Measurements from ENCODE around the gene VWA3A.
"Not testable (repeated sequence)": the region's sequence is repeated elsewhere in the genome, so short reads cannot be mapped to it uniquely, and the experiment has no call there.

The VWA3A gene

DNA sequence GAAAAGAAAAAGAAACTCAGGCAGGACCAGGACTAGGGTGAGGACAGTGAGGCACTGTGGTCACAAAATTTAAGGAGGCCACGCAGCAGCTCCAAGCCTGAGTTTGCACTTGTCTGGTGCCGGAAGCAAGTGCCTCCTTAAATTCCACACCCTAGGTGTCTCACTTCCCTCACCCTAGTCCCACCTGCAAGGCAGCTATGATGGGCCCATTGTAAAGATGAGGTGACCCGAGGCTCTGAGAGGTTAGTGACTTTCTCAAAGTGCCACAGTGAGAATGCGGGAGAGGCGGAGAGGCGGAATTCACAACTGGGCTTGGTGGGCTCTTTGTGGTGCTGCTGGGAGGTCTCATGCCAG is 92.3 kb downstream of the VWA3A start:
- no peak for DNase-seq

DNA sequence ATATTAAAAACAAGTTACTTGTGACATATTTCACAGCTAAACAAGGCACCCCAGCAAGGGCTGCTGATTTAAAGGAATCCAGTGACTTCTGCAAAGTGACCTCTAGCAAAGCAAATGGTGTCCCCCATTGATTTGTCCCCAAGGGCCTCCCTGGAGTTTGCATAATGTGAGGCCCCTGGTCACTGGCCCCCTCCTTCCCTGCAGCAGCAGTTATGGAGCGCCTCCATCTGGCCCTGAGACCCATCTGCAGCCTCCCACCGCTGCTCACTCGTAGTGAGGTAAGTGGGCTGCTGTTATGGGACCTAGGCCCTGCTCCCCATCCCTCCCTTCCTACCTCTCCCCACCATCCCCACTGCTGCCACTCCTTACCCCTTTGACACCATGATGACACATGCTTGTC is 94.2 kb downstream of the VWA3A start:
- no peak for DNase-seq

DNA sequence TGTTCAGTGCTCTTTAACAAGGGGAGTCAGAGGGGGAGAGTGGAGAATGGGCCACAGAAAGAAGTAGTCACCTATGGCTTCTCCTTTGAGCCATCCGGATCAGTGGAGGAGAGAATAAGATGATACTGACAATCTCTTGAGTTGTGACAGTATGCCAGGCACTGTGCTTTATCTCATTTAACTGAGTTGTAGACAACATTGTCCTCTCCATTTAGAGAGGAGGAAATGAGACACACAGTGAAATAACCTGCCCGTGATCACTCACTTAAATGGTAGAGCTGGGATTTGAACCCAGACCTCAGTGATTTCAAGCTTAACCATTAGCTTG is 95.9 kb downstream of the VWA3A start:
- DNase-seq: no peak

DNA sequence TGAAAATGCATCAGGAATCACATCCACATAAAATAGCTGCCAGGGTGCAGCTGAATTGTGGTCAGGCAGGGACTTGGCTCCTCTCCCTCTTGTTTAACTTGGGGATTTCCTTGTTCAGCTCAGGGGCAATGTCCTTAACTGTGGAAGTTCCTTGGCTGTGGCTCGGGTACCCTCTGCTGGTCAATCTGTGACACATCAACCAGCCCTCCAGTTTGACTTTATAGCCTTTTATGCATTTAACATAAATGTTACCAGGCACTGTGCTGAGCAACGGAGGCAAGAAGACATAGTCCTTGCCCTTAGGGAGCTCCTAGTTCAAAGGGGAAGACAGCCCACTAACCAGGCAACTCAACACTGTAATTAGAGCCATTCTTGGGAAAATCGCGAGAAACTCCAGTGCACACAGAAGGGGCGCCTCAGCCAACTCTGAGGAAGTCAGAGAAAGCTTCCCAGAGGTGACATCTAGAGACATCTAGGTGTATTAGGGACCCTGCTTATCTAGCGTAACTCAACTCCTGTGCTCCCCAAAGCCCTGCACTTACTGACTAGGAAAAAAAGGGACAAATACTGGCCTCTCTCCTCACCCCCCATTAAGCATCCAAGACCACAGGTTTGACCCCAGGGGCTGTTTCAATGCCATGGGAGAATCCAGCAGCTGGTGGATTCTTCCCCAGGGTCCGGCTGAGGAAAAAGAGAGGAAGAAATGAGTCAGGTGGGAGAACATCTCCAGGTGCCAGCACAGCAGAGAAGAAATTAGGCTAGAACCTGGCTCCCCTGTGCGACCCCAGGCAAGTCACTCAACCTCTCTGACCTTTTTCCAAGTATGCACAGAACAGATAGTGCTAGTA is 96.5 kb downstream of the VWA3A start:
- DNase-seq: peak; percentile 58

DNA sequence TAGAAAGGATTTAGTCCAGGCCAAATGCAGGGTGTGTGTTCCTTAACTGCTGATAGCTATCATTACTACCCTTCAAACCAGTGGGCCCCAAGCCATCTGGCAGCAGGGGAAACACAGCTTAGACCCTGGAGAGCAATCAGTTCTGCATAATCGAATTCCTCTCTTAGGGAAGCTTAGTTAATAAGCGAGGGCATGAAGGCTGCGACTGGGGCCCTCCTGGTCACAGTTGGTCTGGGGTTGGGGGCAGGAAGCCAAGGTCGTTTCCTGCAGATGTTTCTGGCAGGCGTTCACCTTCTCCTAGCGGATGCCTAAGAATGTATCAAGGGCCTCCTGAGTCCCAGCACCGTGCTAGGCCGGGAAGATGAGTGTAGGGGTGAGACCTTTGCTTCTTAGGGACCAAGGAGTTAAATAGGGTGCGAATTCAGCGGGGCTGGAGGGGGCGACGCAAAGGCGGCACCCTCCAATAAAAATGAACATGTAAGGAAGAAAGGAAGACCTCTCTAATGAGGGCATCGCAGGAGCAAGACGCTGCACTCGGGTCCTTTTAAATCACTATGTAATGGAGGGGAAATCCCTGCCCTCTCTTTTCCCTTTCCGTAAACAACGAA is 97.2 kb downstream of the VWA3A start:
- no peak for DNase-seq

DNA sequence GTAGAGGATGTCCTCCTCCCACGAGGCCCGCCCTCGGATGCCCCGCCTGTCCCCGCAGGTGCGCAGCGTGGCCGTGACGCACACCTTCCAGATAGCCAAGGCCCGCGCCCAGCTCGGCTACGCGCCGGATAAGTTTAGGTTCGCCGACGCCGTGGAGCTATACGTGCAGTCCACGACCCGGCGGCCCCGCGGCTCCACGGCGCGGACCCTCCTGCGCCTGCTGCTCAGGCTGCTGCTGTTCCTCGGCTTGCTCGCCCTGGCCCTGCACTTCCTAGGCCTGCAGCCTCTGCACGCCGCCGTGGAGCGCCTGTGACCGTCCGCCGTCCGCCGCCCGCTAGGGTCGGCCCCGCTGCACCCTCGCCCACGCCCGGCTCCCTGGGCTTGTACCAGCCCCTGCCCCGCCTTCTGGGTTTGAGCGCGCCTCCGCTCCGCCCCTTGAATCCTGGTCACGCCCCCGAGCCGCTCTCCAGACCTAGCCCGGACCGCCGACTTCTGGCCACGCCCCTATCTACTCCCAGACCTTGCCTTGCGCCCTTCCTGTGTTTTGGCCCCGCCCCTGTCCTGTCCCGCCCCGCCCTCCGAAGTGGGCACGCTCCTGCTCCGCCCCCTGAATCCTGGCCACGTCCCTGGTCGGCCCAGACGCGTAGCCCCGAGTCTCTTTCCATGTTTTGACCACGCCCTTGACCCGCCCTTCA is 97.9 kb downstream of the VWA3A start:
- peak; percentile 98 for DNase-seq

DNA sequence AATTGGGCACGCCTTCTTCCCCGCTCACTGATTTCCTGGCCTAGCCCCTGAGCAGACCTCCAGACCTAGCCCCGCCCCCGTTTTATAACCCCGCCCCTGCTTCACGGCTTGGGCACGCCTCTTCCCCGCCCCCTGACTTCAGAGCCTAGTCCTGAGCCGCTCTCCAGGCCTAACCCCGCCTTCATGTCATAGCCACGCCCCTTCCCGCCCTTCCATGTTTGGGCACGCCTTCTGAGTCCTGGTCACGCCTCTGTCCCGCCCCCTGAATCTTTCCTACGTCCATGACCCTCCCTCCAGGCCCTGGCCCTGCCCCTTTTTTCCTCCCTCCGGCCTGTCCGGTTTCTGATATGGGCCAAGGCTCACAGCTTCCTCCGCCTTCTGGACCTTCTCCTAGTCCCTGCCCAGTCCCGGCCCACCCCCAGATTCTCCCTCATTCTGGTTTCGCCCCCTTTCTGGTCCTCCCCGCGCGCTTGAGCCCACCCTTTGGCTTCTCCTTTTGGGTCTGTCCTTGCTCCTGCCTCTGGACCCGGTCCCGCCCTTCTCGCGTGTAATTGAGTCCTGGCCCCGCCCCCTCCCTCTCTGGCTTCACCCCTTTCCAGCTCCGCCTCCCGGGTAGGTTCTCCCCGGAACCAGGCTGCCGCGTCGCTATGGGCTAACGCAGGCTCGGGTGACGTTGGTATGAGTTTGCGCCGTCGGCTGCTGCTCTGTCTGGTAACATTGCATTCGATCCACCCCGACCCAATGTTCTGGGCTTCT is 98.6 kb downstream of the VWA3A start:
- DNase-seq: peak; percentile 99

DNA sequence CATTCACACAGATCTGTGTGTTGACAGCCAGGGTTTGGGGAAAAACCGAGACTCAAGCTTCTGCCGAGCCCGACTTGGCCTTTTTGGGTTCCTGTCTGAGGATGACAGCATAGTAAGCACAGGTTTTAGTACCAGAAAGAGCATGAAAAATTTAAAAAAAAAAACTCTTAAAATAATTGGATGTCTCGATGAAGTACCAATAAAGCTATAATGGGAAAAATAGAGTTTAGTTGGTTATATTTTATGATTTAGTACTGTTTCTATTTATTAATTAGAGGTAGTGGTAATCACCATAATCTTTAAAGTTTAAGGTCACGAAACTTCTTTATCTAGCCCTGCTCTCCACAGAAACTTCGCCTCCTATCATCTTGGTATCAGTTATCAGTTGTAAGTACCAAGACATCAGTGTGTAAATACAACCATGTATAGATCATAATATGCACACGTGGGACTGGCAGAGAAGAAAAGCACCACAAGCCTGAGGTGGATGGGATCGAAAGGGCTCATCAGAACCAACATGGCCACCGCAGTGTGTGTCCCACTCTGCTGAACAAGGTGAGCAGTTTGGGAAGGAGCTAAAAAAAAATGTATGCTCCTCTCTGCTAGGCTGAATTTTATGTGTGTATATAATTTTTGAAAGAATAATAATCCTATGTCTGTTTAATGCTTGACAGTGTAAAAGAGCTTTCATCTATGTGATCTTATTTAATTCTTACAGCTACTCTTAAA is 99.4 kb downstream of the VWA3A start:
- peak; percentile 19 for DNase-seq

DNA sequence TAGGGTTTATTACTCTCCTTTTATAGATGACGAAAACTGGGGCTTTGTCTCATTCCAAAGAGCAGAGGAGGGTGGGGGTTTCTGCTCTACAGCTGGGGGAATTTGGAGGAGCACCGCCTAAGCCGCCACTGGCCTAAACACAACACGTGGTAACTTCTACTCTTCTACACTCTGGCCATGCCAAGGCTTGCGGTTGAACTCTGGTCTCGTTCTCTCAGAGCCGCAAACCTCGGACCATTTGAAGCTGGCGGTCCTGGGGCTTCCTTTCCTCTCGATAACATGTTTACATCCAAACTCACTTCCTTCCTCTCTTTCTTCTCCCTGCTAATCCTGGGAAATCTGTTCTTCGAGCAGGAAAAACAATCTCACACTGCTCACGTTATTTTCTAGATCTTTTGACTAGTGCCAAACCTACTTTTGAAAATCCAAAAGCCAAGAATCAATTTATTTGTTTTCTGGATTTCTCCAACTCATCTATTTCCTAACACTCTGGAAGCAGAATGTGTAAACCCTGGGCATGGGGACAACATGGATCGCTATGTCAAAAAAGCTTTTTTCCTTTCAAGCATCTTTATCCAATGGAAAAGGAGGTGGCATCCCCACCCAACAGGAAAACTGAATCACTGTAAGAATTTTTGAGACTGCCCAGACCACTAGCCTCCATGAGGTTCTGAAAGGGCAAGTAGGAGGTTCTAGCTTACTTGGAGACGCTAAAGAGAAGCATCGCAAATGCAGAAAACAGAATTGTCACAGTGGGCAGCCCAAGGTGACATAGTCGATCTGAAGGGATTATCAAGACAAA is 100.1 kb downstream of the VWA3A start:
- DNase-seq: peak; percentile 75

DNA sequence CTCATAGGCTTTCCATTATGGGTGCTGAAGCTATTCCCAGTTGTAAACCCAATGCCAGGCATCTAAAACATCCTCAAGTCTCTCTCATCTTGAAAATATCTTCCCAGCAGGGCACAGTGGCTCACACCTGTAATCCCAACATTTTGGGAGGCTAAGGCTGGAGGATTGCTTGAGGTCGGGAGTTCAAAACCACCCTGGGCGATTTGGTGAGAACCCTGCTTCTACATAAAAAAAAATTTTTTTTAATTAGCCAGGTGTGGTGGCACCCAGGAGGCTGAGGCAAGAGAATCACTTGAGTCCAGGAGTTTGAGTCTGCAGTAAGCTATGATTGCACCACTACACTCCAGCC is 100.7 kb downstream of the VWA3A start:
- no peak for DNase-seq

DNA sequence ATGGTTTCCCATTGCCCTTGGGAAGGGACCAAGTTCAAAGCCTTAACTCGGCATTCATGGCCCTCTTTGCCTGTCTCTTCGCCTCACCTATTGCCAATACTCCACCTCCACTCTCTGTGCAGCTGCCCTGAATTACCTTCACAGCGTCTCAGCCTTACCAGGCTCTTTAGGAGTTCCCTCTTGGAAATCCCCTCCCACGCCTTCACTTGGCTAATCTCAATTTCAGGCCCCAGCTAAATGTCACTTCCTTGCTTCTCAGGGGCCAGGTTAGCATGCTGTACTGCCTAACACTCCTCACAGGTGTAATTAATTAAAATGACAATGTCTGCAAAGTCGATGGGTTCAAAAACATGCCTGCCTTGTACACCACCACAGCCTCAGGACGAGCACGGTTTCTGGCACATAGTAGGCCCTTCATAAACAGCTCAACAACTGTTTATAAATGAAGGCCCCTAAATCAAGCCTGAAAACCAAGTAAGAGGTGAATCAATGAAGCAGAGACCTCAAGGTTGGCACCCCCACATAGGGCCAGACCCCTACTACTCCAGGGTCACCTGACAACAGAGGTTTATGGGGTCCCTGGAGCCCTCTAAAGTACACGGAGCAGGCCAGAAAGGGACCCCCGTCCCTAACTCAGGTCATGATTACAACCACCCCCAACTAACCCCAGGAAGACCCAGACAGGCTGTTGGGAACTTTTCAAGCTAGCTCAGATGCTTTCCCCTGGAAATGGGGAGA is 102.5 kb downstream of the VWA3A start:
- DNase-seq: no peak

DNA sequence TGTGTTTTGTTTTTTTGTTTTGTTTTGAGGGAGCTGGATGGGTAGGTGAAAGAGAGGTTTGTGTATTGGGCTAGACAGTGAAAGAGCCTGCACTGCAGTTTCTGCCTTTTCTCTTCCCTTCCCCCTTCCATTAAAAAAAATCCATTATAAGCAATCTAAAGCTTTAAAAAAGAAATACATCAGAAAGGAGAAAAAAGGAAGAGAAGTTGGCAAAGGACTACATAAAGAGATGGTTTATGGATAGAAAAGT is 103.0 kb downstream of the VWA3A start:
- no peak for DNase-seq

DNA sequence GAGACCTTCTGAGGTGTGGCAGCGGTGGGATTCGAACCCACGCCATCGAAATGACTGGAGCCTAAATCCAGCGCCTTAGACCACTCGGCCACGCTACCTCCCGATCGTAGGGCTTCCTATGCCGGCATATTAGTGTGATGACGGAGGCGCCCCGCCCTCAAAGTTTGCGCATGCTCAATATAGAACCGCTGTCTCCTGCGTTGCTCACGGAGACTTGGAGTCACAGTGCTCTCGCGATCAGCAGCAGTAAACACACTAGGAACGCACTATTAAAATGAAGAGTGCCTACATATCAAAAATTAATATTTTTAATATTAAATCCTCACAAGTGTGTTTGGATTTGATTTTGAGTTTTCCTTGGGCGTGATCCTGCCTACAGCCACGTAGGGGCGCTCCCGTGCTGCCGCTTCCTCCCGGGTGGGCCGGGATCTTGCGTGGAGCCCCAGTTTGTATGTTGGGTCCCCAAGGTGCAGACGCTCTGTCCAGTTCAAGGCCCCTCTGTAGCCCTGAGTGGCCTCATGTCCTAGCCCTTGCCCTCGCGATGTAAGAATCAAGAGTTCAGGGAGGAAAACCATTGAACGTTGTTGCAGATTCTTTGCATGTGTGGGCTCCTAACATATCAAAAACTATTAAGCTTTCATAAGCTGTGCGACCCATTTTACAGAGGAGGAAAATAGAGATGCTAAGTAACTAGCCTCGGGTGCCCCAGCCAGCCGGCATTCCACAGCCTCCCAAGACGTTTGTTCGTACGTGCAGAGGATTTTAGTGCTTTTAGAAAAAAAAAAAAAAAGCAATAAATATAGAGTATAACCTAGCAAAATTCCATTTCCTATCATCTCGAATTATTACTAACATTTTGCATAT is 103.6 kb downstream of the VWA3A start:
- DNase-seq: peak; percentile 80

DNA sequence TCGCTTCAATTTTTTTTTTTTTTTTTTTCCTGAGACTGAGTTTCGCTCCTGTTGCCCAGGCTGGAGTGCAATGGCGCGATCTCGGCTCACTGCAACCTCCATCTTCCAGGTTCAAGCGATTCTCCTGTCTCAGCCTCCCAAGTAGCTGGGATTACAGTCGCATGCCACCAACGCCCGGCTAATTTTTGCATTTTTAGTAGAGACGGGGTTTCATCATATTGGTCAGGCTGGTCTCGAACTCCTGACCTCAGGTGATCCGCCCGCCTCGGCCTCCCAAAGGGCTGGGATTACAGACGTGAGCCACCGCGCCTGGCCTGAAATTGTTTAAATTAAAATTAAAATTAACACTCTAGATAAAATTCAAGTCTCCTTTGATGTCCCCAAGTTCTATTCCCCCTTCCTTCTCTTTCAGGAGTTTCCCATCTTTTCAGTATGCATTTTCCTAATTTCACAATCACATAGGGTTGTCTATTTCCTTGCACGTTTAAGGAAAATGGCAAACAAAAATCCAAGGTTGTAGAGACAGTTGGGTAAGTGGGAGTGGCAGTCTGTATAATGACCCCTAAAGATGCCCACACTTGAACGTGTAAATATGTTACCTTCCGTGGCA is 104.3 kb downstream of the VWA3A start:
- DNase-seq: not testable (repeated sequence)

DNA sequence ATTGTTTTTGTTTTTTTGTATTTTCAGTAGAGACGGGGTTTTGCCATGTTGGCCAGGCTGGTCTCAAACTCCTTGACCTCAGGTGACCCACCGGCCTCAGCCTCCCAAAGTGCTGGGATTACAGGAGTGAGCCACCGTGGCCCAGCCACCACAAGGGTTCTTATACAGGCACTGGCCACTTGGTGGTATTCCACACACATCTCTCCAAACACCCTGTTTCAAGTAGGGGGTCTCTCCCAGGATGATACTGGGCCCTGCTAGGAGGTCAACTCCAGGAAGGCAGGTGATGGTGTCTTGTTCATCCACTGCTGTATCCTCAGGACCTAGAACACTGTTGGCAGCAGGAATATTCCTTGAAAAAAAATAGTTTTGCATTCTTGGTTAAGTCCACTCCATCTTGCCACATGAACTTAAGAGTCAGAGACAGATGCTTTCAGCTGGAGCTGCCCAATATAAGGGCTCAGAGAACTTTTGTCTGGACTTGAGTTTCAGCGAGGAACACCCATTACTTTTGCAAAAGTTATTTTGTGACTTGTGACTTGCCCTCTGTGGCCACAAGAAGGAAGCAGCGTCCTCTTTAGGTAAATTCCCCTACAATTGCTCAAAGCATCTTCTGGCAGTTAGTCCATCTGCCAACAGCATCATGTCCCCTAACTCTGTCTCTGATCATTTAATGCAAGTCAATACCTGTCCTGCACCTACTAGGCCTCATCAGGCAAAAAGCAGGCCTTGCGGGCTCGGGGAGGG is 106.4 kb downstream of the VWA3A start:
- DNase-seq: no peak

DNA sequence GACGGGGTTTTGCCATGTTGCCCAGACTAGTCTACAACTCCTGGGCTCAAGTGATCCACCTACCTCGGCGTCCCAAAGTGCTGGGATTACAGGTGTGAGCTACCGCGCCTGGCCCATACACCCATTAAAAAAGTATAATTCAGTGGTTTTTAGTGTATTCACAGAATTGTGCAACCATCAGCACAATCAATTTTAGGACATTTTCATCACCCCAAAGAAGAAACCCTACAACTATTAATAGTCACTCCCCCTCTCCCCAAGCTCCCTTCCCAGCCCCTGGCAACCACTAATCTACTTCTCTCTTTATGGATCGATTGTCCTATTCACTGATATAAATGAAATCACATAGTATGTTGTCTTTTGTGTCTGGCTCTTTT is 109.9 kb downstream of the VWA3A start:
- no peak for DNase-seq

DNA sequence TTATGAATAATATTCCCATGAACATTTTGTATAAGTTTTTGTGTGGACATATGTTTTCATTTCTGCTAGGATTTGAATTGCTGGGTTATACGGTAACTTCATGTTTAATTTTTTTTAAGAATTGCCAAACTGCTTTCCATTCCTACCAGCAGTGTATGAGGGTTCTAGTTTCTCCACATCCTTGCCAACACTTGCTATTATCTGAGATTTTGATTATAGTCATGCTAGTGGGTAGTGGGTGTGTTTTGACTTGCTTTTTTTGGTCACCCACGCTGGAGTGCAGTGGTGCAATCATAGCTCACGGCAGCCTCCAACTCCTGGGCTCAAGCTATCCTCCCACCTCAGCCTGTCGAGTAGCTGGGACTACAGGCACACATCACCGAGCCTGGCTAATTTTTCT is 110.8 kb downstream of the VWA3A start:
- no peak for DNase-seq

DNA sequence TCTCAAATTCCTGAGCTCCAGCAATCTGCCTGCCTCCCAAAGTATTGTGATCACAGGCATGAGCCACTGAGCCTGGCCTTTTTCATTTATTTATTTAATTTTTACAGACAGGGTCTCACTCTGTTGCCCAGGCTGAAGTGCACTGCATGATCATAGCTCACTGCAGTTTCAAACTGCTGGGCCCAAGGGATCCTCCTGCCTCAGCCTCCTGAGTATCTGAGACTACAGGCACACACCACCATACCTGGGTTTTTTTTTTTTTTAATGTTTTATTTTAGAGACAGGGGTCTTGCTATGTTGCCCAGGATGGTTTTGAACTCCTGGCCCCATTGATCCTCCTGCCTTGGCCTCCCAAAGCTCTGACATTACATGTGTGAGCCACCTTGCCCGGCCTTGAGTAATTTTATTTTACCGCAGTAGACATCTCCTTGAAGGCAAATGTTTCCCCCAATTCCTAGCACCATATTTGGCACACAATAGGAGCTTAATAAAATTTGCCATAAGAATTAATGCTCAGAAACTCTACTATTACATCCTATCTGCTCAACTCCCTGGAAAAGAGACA is 111.8 kb downstream of the VWA3A start:
- DNase-seq: no peak

DNA sequence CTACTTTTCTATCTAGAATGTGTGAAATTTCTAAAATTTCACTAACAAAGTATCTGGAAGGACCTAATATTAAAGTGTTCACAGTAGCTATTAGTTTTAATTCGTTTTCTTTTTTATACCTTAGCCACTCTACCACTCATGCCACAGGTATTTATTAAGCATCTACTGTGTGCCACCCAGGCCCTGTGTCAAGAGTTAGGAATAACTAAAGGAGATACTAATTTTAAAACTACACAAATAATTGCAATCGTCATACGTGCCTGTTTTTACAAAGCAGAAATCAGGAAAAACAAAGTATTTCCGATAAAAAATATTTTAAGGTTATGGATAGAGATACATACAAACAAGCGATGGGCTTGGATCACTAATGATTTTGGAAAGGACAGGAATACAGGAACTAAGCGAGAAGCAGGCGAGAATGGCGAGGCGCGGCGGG is 113.3 kb downstream of the VWA3A start:
- no peak for DNase-seq

Data from stimulated activated naive CD4-positive, alpha-beta T cell treated with Interleukin-2 at 50 U/mL for 16 hours (primary cell).